Epithelial cell of proximal tubule (primary cell): ENCODE measurements around the gene RBM12. TPM values are rescaled to one million over a fixed set of nuclear protein-coding genes. Genes with fewer than 3 reads are reported as not detected.

Experiments
- DNase-seq: peaks from one replicate; pipeline ENCODE4 v3.0.0-alpha.2; 2011; ENCODE audit warnings: low read depth
- H3K4me3 ChIP-seq: 2 replicates; pipeline ENCODE4 v1.5.1; 2011; ENCODE audit warnings: low read depth, mild to moderate bottlenecking, low read length
- total RNA-seq: library from RNA; depleted of rRNA; stranded (reverse); fragments of >200 nt; gene quantifications from 2 replicates; pipeline ENCODE4 v1.2.3, GENCODE V29; 2015
- TF ChIP-seq, protein P1 (sequence below): conservative IDR thresholded peaks from 2 replicates; pipeline ENCODE4 v1.5.1; 2012; ENCODE audit warnings: low read depth, mild to moderate bottlenecking, low read length

RBM12 gene
- total RNA-seq, 1 donor from 2014 or later, result 47.3 TPM

DNA sequence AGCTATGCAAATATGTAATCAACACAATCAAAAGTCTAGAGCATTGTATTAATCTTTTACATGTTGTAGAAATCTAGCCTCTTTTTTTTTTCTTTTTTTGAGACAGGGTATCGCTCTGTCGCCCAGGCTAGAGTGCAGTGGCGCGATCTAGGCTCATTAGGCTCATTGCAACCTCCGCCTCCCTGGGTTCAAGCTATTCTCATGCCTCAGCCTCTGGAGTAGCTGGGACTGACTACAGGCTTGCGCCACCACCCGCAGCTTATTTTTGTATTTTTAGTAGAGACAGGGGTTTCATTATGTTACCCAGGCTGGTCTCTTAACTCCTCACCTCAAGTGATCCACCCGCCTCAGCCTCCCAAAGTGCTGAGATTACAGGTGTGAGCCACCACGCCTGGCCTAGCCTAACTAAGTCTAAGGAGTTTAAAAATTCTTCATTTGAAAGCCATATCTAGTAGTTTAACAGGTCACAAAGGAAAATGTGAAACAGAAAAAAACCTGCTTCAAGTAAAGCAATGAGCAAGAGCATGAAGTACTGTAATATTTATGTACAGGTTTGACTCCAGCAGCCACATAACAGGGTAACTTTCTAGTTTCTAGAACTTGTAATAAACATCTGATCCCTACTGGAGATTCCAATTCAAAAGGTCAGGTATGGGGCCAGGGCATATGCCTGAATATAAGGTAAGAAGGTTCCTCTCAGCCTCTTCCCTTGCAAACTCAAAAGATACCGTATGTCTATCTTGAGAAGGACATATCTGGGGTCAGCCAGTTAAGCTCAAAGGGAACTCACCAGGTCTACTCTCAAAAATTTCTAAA lies 4.4 kb downstream of the RBM12 start:
- TF ChIP-seq, protein P1, sequence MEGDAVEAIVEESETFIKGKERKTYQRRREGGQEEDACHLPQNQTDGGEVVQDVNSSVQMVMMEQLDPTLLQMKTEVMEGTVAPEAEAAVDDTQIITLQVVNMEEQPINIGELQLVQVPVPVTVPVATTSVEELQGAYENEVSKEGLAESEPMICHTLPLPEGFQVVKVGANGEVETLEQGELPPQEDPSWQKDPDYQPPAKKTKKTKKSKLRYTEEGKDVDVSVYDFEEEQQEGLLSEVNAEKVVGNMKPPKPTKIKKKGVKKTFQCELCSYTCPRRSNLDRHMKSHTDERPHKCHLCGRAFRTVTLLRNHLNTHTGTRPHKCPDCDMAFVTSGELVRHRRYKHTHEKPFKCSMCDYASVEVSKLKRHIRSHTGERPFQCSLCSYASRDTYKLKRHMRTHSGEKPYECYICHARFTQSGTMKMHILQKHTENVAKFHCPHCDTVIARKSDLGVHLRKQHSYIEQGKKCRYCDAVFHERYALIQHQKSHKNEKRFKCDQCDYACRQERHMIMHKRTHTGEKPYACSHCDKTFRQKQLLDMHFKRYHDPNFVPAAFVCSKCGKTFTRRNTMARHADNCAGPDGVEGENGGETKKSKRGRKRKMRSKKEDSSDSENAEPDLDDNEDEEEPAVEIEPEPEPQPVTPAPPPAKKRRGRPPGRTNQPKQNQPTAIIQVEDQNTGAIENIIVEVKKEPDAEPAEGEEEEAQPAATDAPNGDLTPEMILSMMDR, result no peak
- H3K4me3 ChIP-seq, result no peak overlapping the region
- DNase-seq, result no peak

DNA sequence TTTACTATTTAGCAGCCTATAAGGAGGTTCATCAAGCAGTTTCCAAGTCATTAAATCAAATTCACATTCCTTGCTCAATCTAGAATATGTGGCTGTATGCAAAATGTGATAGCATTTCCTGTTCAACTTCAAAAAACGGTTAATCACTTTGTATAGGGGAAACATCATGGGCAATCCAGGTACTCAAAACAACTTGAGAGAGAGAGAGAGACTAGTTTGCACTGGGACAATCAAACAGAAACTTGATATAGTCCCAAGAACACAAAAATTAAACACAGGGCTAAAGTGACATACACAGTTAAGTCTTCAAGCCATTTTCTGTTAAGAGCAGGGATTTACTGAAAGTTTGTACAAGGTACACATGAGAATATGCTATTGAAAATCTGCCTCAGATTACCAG lies 7.4 kb downstream of the RBM12 start:
- DNase-seq, result no peak
- no peak overlapping the region for H3K4me3 ChIP-seq
- TF ChIP-seq, protein P1, result no peak

GRCh38 chr20:35654415-35654814 lies 10.3 kb downstream of the RBM12 start:
- no peak for DNase-seq
- H3K4me3 ChIP-seq, result no peak overlapping the region
- TF ChIP-seq, protein P1, result no peak

DNA sequence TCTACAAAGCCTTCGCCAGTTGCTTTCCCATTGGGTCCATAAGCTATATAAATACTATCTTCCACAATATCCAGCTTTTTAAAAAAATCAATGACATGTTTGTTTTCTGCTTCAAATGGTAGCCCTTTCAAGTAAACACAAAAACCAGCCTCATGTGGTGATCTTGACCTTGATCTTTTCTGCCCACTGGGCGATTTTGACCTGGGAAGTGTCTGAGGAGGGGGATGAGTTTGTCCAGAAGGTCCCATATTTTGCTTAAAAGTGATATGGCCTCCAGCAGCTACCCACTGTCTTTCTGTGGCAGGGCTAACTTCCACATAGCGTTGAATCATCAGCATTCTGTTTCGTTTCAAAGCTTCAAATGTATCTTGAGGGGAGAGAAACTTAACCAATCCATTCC lies 10.8 kb downstream of the RBM12 start:
- TF ChIP-seq, protein P1, result no peak
- no peak overlapping the region for H3K4me3 ChIP-seq
- DNase-seq, result no peak

GRCh38 chr20:35653430-35653734 lies 11.3 kb downstream of the RBM12 start:
- DNase-seq, result no peak
- H3K4me3 ChIP-seq, result no peak overlapping the region
- TF ChIP-seq, protein P1, result no peak

GRCh38 chr20:35652641-35653429 lies 11.9 kb downstream of the RBM12 start:
- TF ChIP-seq, protein P1, result no peak
- no peak for DNase-seq
- no peak overlapping the region for H3K4me3 ChIP-seq
